Measurements from ENCODE around the gene ARHGEF7. TPM values are rescaled to one million over a fixed set of nuclear protein-coding genes. Genes with fewer than 3 reads are reported as not detected.

The ARHGEF7 gene
- total RNA-seq, 1 experiment from 2014 or later, result 100 TPM

GRCh38 chr13:111093136-111093535, 22.0 kb upstream of the ARHGEF7 start:
- no peak overlapping the region for H3K27ac ChIP-seq (ENCODE audit: low read length)
- H3K9me2 ChIP-seq (replicated peaks; ENCODE audit: insufficient read depth, low read length), result no peaks in the 10 kb centered on the region
- no peaks in the 10 kb centered on the region for H3K27me3 ChIP-seq (ENCODE audit: low read length)
- H3K4me1 ChIP-seq (ENCODE audit: low read length), result no peaks in the 10 kb centered on the region
- DNase-seq, result no peak
- no peaks in the 10 kb centered on the region for H3K9me3 ChIP-seq (ENCODE audit: low read length)
- H3K79me2 ChIP-seq (ENCODE audit: low read length), result no peaks in the 10 kb centered on the region
- no peaks in the 10 kb centered on the region for H4K20me1 ChIP-seq (ENCODE audit: insufficient read depth, low read depth, low read length)
- no peak overlapping the region for H3K4me2 ChIP-seq (ENCODE audit: low read depth, low read length, poor library complexity, severe bottlenecking)
- H2AFZ ChIP-seq (ENCODE audit: low read length), result no peak overlapping the region
- H3K36me3 ChIP-seq (ENCODE audit: insufficient read depth, low read length), result no peaks in the 10 kb centered on the region
- no peak overlapping the region for H3K9ac ChIP-seq (ENCODE audit: low read length)
- H3K4me3 ChIP-seq (ENCODE audit: low read length), result no peak overlapping the region

DNA sequence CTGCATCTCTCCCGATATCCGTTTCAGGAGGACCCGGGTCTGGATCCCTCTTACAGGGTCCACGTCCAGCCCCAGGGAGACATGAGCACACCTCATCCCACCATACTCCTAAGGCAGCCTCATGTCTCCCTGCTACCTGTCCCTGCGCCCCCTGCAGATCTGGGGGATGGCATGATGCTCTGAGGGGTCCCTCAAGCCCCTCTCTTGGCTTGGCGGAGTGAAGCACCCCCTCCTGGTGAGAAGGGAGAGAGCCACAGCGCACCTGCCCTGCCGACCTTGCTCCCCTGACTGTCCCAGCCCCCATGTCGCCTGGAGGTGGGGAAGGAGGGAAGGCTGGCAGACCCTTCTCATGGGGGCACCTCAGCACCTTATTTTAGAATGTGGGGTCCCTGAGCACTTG, 21.5 kb upstream of the ARHGEF7 start:
- Histone ChIP-seq H3K4me2 (ENCODE audit: low read depth, low read length, poor library complexity, severe bottlenecking) (no peak overlapping the region), H3K9me2 (replicated peaks; ENCODE audit: insufficient read depth, low read length) (no peaks in the 10 kb centered on the region), H3K9me3 (ENCODE audit: low read length) (no peaks in the 10 kb centered on the region), H3K27ac (ENCODE audit: low read length) (no peak overlapping the region), H3K9ac (ENCODE audit: low read length) (no peak overlapping the region), H3K4me3 (ENCODE audit: low read length) (no peak overlapping the region), H2AFZ (ENCODE audit: low read length) (no peak overlapping the region), H3K36me3 (ENCODE audit: insufficient read depth, low read length) (no peaks in the 10 kb centered on the region), H3K4me1 (ENCODE audit: low read length) (no peaks in the 10 kb centered on the region), H4K20me1 (ENCODE audit: insufficient read depth, low read depth, low read length) (no peaks in the 10 kb centered on the region), H3K27me3 (ENCODE audit: low read length) (no peaks in the 10 kb centered on the region), H3K79me2 (ENCODE audit: low read length) (no peaks in the 10 kb centered on the region)
- DNase-seq, result no peak

DNA sequence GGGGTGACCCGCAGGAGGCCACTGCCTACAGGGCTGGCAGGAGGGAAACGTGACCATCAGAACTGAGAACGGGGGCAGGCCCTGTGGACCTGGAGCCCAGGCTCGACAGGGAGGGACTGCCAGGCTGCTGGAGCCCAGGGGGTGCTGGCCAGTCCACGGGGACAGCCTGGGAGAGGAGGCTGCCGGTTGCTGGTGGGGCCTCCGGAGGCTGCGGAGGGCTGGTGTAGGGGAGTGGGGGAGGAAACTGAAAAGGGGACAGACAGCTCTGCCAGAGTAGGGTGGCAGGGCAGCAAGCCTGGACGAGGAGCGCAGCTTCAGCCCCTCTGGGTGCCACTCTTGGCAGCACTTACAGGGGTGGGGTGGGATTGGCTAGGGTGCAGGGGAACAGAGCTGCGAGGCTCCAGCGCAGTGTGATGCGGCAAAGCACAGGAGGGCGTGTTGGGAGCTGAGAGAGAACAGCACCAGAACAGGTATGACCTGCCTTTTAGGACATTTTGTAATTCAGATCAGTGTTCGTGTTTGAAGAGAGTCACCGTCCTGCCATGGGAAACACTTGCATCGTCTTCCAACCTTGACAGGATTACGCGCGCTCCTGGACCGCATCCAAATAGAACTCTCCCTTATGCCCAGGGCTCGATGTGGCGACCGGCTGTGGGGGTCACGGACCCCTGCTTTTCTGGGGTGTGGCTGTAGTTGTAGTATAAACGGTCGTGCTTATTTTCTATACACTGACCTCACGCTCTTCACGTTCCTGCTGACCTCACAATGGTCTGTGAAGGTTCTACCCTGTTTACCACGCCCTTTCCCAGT, 19.9 kb upstream of the ARHGEF7 start:
- H3K9me2 ChIP-seq (replicated peaks; ENCODE audit: insufficient read depth, low read length), result no peaks in the 10 kb centered on the region
- no peaks in the 10 kb centered on the region for H3K27me3 ChIP-seq (ENCODE audit: low read length)
- H3K4me3 ChIP-seq (ENCODE audit: low read length), result no peak overlapping the region
- no peaks in the 10 kb centered on the region for H4K20me1 ChIP-seq (ENCODE audit: insufficient read depth, low read depth, low read length)
- no peaks in the 10 kb centered on the region for H3K4me1 ChIP-seq (ENCODE audit: low read length)
- no peaks in the 10 kb centered on the region for H3K9me3 ChIP-seq (ENCODE audit: low read length)
- H2AFZ ChIP-seq (ENCODE audit: low read length), result no peak overlapping the region
- DNase-seq, result no peak
- H3K9ac ChIP-seq (ENCODE audit: low read length), result no peak overlapping the region
- no peaks in the 10 kb centered on the region for H3K36me3 ChIP-seq (ENCODE audit: insufficient read depth, low read length)
- H3K4me2 ChIP-seq (ENCODE audit: low read depth, low read length, poor library complexity, severe bottlenecking), result no peak overlapping the region
- H3K79me2 ChIP-seq (ENCODE audit: low read length), result no peaks in the 10 kb centered on the region
- H3K27ac ChIP-seq (ENCODE audit: low read length), result no peak overlapping the region

- Histone ChIP-seq H3K4me1 (ENCODE audit: low read length) (no peaks in the 10 kb centered on the region), H4K20me1 (ENCODE audit: insufficient read depth, low read depth, low read length) (no peaks in the 10 kb centered on the region), H3K27me3 (ENCODE audit: low read length) (no peaks in the 10 kb centered on the region), H3K9ac (ENCODE audit: low read length) (no peak overlapping the region), H3K27ac (ENCODE audit: low read length) (no peak overlapping the region), H2AFZ (ENCODE audit: low read length) (no peak overlapping the region), H3K9me2 (replicated peaks; ENCODE audit: insufficient read depth, low read length) (no peaks in the 10 kb centered on the region), H3K36me3 (ENCODE audit: insufficient read depth, low read length) (no peaks in the 10 kb centered on the region), H3K79me2 (ENCODE audit: low read length) (no peaks in the 10 kb centered on the region), H3K4me3 (ENCODE audit: low read length) (no peak overlapping the region), H3K4me2 (ENCODE audit: low read depth, low read length, poor library complexity, severe bottlenecking) (no peak overlapping the region), H3K9me3 (ENCODE audit: low read length) (no peaks in the 10 kb centered on the region)
- no peak for DNase-seq
These were observed 19.1 kb upstream of the ARHGEF7 start for GRCh38 chr13:111095911-111096501.

DNA sequence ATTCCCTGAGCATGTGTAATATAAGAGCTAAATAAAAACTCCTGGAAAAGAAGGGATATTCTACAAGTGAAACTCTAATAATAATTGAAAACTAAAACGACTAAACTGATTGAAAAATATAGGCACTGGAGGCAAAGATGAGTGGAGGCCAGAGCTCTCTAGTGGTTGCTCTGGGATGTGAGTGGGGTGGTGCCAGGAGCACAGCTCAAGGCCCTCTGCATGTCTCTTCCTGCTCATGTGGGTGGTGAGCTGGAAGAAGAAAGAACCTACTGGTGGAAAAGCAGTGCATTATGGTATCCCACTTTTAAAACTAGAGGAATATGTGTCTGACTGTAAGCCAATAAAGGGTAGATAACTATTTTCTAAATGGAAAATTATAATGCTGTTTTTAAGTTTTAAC, 15.8 kb upstream of the ARHGEF7 start:
- H2AFZ ChIP-seq (ENCODE audit: low read length), result no peak overlapping the region
- no peak overlapping the region for H3K9ac ChIP-seq (ENCODE audit: low read length)
- no peak overlapping the region for H3K4me2 ChIP-seq (ENCODE audit: low read depth, low read length, poor library complexity, severe bottlenecking)
- no peaks in the 10 kb centered on the region for H3K79me2 ChIP-seq (ENCODE audit: low read length)
- DNase-seq, result no peak
- H3K4me3 ChIP-seq (ENCODE audit: low read length), result no peak overlapping the region
- H3K27ac ChIP-seq (ENCODE audit: low read length), result no peak overlapping the region
- H3K9me2 ChIP-seq (replicated peaks; ENCODE audit: insufficient read depth, low read length), result no peaks in the 10 kb centered on the region
- 0 out of 2 replicates have a peak, but pooled peaks cover 3% of the 10 kb centered on the region for H3K9me3 ChIP-seq (ENCODE audit: low read length)
- no peaks in the 10 kb centered on the region for H3K36me3 ChIP-seq (ENCODE audit: insufficient read depth, low read length)
- H3K4me1 ChIP-seq (ENCODE audit: low read length), result no peaks in the 10 kb centered on the region
- no peaks in the 10 kb centered on the region for H3K27me3 ChIP-seq (ENCODE audit: low read length)
- no peaks in the 10 kb centered on the region for H4K20me1 ChIP-seq (ENCODE audit: insufficient read depth, low read depth, low read length)

- H2AFZ ChIP-seq (ENCODE audit: low read length), result no peak overlapping the region
- H3K36me3 ChIP-seq (ENCODE audit: insufficient read depth, low read length), result no peaks in the 10 kb centered on the region
- H3K4me2 ChIP-seq (ENCODE audit: low read depth, low read length, poor library complexity, severe bottlenecking), result no peak overlapping the region
- H3K27ac ChIP-seq (ENCODE audit: low read length), result no peak overlapping the region
- H3K9ac ChIP-seq (ENCODE audit: low read length), result no peak overlapping the region
- no peaks in the 10 kb centered on the region for H3K9me3 ChIP-seq (ENCODE audit: low read length)
- no peak overlapping the region for H3K4me3 ChIP-seq (ENCODE audit: low read length)
- no peak for DNase-seq
- H3K4me1 ChIP-seq (ENCODE audit: low read length), result peaks cover 5% of the 10 kb centered on the region
- no peaks in the 10 kb centered on the region for H4K20me1 ChIP-seq (ENCODE audit: insufficient read depth, low read depth, low read length)
- H3K27me3 ChIP-seq (ENCODE audit: low read length), result no peaks in the 10 kb centered on the region
- no peaks in the 10 kb centered on the region for H3K79me2 ChIP-seq (ENCODE audit: low read length)
- no peaks in the 10 kb centered on the region for H3K9me2 ChIP-seq (replicated peaks; ENCODE audit: insufficient read depth, low read length)
These were observed 5.1 kb upstream of the ARHGEF7 start for GRCh38 chr13:111110054-111110453.

DNA sequence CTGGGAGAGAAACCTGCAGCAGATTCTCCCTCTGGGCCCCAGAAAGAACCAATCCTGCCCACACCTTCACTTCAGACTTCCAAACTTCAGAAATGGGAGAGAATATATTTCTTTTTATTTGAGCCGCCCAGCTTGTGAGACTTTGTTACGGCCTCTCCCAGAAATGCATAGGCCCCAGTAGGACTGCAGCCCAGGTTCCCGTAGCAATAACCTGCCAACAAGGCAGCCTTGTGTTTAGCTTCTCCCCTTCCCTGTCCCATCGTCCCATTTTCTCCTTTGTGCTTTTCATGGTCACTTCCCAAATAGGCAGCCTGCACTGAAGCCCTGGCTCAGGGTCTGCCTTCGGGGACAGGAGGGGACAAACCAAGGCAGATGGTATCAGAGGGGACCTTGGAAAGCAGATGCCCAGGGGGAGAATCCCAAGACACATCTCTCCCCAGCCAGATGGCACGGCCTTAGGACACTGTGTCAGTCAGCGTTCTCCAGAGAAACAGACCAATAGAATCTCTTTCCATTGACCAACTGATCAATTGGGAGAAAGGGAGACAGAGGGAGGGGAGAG, 3.7 kb upstream of the ARHGEF7 start:
- Histone ChIP-seq H3K27me3 (ENCODE audit: low read length) (no peaks in the 10 kb centered on the region), H3K4me3 (ENCODE audit: low read length) (no peak overlapping the region), H4K20me1 (ENCODE audit: insufficient read depth, low read depth, low read length) (no peaks in the 10 kb centered on the region), H3K4me1 (ENCODE audit: low read length) (peaks cover 5% of the 10 kb centered on the region), H3K27ac (ENCODE audit: low read length) (no peak overlapping the region), H3K9ac (ENCODE audit: low read length) (no peak overlapping the region), H3K36me3 (ENCODE audit: insufficient read depth, low read length) (no peaks in the 10 kb centered on the region), H3K4me2 (ENCODE audit: low read depth, low read length, poor library complexity, severe bottlenecking) (no peak overlapping the region), H2AFZ (ENCODE audit: low read length) (no peak overlapping the region), H3K9me2 (replicated peaks; ENCODE audit: insufficient read depth, low read length) (no peaks in the 10 kb centered on the region), H3K9me3 (ENCODE audit: low read length) (no peaks in the 10 kb centered on the region), H3K79me2 (ENCODE audit: low read length) (no peaks in the 10 kb centered on the region)
- no peak for DNase-seq

GRCh38 chr13:111112196-111112595, 2.9 kb upstream of the ARHGEF7 start:
- Histone ChIP-seq H3K4me2 (ENCODE audit: low read depth, low read length, poor library complexity, severe bottlenecking) (no peak overlapping the region), H3K9me3 (ENCODE audit: low read length) (no peaks in the 10 kb centered on the region), H3K27ac (ENCODE audit: low read length) (no peak overlapping the region), H3K9ac (ENCODE audit: low read length) (no peak overlapping the region), H3K9me2 (replicated peaks; ENCODE audit: insufficient read depth, low read length) (no peaks in the 10 kb centered on the region), H3K27me3 (ENCODE audit: low read length) (no peaks in the 10 kb centered on the region), H2AFZ (ENCODE audit: low read length) (no peak overlapping the region), H3K4me3 (ENCODE audit: low read length) (no peak overlapping the region), H4K20me1 (ENCODE audit: insufficient read depth, low read depth, low read length) (no peaks in the 10 kb centered on the region), H3K4me1 (ENCODE audit: low read length) (peaks cover 5% of the 10 kb centered on the region), H3K36me3 (ENCODE audit: insufficient read depth, low read length) (no peaks in the 10 kb centered on the region), H3K79me2 (ENCODE audit: low read length) (no peaks in the 10 kb centered on the region)
- DNase-seq, result no peak

Data from Karpas-422 (cell line).